Measurements from ENCODE around the gene AOPEP.
"Not testable (repeated sequence)": the region's sequence is repeated elsewhere in the genome, so short reads cannot be mapped to it uniquely, and the experiment has no call there.

Gene AOPEP

GRCh38 chr9:94945197-94946144 lies 219.0 kb downstream of the AOPEP start:
- peak; percentile 9 for DNase-seq

GRCh38 chr9:94946256-94946655 lies 219.8 kb downstream of the AOPEP start:
- no peak for DNase-seq

GRCh38 chr9:94948567-94949235 lies 222.2 kb downstream of the AOPEP start:
- no peak for DNase-seq

- DNase-seq = no peak
Observed at GRCh38 chr9:94949370-94949769, 222.9 kb downstream of the AOPEP start.

- DNase-seq = no peak
Observed at GRCh38 chr9:94950040-94950578, 223.6 kb downstream of the AOPEP start.

- no peak for DNase-seq
Observed at GRCh38 chr9:94950579-94951323, 224.3 kb downstream of the AOPEP start.

GRCh38 chr9:94951324-94952135 lies 225.0 kb downstream of the AOPEP start:
- DNase-seq = no peak

GRCh38 chr9:94952565-94953373 lies 226.3 kb downstream of the AOPEP start:
- no peak for DNase-seq

GRCh38 chr9:94956731-94957130 lies 230.2 kb downstream of the AOPEP start:
- no peak for DNase-seq

- DNase-seq = no peak
Observed at GRCh38 chr9:94960964-94961363, 234.5 kb downstream of the AOPEP start.

GRCh38 chr9:94961870-94962269 lies 235.4 kb downstream of the AOPEP start:
- DNase-seq = no peak

GRCh38 chr9:94965631-94966030 lies 239.1 kb downstream of the AOPEP start:
- not testable (repeated sequence) for DNase-seq

- not testable (repeated sequence) for DNase-seq
Observed at GRCh38 chr9:94966046-94966445, 239.5 kb downstream of the AOPEP start.

- no peak for DNase-seq
Observed at GRCh38 chr9:94967482-94967881, 241.0 kb downstream of the AOPEP start.

GRCh38 chr9:94971378-94972131 lies 245.1 kb downstream of the AOPEP start:
- no peak for DNase-seq

GRCh38 chr9:94973451-94973941 lies 247.0 kb downstream of the AOPEP start:
- DNase-seq = no peak

GRCh38 chr9:94974154-94974879 lies 247.8 kb downstream of the AOPEP start:
- no peak for DNase-seq

- no peak for DNase-seq
Observed at GRCh38 chr9:94975480-94975879, 249.0 kb downstream of the AOPEP start.

GRCh38 chr9:94976077-94976476 lies 249.6 kb downstream of the AOPEP start:
- DNase-seq = no peak

- DNase-seq = no peak
Observed at GRCh38 chr9:94977416-94977815, 250.9 kb downstream of the AOPEP start.
